NCI-H2107 treated with DMSO at 0.1 percent for 48 hours (cell line): ENCODE data around the gene LARP6.

Experiments used
- DNase-seq: peaks from one replicate; lab custom pipeline; 2025; ENCODE audit not compliant: unreplicated experiment; lab: John Stamatoyannopoulos, UW

LARP6 gene

DNA sequence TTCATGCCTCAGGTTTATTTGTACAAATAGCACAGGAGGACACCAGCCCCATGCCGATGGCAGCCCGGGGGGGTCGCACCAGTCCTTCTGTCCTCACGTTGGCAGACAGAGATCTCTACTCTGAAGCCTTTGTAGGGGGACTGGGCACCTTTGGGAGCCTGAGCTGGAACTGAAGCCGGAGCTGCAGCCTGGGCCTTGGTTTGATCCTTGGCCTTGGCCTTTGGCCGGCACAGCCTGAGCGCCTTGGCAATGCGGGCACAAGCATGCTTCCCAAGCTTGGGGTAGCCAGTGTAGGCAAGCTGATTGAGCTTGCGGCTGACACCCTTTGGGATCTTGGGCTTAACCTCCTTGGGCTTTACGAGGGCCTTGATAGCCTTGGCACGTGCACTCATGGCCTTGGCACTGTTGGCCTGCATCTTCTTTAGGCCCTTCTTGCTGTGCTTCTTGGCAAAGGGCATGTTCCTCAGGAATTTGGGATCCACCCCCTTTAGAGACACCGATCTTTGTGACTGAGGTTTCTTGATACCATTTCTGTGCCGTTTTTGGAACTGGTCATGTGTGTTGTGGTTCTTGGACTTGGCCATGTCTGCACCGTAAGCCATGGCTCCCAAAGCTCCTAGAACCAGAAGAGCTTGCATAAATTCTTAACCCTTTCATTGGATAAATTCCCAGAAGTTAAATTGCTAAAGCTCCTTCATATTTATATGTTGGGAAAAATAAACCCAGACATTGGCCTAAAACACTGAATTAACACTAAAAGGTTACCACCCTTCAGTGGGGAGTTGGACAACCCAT lies 57.2 kb downstream of the LARP6 start:
- no peak for DNase-seq

DNA sequence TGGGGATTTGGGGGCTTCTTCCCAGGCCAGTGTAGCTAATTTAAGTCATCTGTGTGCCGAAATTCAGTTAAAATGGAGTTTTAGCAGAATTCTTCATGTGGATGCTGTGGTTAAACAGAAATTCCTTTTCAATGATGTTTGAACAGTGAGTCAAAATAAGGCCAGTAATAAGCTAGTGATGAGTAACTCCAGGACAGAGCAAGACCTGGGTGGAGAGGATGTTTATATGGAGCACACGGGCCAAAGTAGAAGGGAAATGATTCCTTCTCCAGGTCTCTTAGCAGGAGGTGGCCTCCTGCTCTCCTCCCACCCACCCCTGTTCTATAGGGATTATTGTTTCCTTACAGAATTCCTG lies 58.7 kb downstream of the LARP6 start:
- no peak for DNase-seq

DNA sequence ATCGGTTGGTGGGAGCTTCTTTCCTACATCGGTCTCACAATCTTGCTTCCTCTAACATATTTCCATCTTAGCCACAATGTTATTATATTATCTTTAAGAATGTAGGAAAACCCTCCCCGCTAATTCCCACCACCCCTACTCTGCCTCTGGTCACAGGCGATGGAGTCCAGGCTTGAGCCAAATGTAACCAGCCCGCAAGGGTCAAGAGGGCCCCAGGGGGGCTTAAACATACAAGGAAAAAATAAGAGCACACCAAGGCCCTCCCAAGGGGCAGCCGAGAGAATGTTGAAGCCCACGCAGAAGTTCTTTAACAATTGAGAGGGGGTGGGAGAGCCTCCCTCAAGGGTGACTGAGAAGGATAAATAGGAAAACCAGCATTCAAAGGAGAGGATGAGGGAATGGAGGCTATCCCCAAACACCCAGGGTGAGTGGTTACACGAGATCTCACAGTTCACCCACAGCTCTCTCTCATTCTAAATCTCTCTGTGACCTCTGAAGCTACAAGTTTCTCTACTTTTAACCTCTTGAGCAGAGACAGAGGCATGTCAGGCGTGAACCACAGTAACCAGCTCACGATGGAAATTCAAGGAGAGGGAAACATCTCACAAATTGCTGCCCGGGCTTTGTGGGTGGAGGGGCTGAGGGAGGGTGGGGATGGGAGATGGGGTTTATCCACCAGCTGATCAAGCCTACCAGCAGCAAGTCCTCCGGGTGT lies 59.2 kb downstream of the LARP6 start:
- DNase-seq = no peak

DNA sequence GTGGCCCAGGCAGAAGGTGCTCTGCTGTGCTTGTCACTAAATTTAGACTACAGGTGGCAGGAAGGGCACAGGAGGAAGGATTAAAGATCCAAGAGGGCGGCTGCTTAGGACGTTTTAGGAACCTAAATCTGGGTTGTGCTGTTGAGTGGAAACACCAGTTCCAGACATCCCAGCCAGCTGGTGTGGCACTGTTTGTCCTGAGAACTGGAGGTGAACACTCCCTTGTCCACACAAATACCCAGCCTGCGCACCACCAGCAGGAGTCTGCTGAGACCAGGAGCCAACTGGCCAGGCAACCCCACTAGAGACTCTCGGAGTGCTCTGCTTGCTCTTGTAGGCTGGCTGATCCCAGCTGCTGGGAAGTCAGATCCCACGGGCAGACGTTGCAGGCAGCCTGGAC lies 60.3 kb downstream of the LARP6 start:
- no peak for DNase-seq

DNA sequence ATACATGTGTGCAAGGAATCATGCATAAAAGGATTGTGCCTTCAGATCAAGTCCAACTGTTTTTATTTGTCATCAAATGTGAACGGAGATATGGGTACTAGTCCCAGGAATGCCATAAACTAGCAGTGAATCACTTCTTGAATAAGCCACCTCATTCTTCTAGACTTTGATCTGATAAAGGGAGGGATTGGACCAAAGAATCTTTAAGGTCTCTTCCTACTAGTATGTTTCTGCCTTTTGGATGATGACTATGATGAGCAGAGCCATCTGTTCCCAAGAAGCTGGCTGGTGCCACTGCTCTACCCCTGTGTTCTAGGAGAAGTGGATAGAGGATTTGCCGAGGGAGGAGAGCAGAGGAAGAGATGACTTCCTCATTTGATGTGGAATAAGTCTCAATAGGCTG lies 61.8 kb downstream of the LARP6 start:
- no peak for DNase-seq

DNA sequence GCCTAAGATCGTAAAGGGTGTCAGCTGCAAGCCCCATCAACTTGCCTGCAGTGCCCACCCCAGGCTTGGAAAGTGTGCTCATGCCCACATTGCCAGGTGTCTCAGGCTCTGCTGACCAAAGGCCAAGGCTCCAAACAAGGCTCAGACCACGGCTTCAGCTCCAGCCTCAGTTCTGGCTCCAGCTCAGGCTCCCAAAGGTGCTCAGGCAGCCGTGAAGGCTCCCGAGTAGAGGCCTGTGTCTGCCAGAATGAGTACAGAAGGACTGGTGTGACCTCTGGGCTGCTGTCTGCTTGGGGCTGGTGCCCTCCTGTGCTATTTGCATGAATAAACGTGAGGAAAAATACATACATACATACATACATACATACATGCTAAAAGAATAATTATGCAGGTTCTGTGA lies 62.7 kb downstream of the LARP6 start:
- DNase-seq = no peak

DNA sequence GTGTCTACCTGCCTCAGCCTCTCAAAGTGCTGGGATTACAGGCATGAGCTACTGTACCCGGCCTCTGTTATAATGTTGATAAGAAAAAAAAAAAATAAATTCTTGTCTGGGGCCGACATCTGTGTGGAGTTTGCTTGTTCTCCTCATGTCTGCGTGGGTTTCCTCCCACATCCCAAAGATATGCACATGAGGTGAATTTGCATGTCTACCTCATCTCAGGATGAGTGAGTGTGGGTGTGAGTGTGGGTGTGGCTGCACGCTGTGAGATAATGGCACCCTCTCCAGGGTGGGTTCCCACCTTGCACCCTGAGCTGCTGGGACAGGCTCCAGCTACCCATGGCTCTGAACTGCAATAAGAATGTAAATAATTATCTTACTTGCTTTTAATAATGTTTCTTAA lies 64.7 kb downstream of the LARP6 start:
- DNase-seq = no peak

DNA sequence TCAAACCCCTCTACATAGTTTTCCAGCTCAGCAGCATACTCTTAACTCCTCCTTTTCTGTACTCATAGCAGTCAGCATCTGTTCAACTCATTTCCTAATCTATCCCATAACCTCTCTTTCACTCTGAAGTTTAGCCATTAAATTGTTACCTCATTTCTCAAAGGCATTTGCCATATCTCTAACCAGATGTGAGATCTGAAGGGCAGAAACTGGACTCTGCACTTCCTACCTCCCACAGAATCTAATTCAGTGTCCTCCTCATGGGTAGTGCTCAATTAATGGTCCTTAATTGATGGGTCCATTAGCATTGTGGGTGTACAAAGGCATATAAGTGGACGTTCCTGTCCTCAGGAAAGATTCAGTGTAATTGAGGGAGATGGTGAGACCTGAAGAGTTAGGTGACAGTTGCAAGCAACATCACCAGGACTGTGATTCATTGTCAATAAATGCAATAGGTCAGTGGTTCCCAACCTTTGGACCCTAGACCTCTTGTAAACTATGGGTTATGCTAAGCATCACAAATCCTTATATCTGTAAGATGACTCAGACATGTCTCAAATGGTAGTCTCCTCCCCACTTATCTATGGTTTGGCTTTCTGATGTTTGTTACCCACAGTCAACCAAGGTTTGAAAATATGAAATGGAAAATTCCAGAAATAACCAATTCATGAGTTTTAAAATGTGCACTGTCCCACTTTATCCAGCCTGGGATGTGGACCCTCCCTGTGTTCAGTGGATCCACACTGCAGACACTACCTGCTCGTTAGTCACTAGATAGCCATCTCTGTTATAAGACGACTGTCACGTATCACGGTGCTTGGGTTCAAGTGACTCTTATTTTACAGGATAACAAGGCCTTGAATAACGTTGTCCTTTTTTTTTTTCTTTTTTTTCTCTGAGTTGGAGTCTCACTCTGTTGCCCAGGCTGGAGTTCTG lies 65.6 kb downstream of the LARP6 start:
- DNase-seq = no peak

DNA sequence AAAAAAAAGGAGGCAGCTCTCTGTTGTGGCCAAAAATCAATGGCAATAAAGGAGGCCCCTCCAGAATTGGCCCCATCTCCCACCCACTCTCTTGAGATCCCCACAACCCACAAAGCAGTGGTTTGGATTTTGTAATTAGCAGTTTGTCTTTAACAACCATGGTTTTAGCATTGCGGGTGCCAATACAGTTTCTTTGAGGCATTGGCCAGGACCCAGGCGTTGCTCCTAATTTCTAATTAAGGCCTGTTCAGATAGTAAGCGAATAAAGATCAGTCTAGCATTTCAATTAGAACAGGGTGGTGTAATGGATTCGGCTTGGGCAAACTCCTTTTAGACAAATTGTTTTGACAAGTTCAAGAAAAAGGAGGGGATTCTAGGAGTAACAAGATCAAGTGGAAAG lies 67.0 kb downstream of the LARP6 start:
- no peak for DNase-seq

DNA sequence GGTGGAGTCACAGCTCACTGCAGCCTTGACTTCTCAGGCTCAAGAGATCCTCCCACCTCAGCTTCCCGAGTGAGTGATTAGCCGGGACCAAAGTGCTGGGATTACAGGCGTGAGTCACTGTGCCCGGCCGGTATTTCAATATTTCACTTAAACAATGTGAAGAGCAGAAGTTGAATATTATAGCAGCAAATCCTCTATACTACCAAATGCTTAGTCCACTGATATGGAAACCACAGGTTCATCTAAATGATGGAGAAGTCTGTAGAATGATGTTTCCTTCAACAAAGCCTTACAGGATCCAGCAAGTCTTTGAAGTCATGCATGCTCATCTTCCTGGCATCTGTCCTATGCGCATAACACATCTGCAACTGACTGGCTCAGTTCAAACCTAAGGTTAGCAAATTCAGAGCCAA lies 70.3 kb downstream of the LARP6 start:
- DNase-seq = no peak

DNA sequence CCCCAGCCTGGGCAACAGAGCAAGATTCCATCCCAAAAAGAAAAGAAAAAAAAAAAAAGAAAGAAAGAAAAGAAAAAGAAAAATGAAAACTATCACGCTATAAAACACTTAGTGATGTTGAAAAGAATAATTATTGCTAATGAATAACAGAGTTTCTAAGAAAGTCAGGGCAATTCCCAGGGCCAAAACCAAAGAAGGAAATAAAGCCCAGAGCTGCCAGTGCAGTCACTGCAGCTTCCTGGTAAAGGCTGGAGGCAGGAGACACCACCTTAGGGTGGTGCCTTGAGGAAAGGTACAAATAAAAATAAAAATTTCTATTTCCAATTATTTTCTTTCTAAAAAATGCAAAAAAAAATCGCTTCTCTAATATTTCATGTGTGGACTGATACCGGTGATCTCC lies 70.9 kb downstream of the LARP6 start:
- DNase-seq = no peak

DNA sequence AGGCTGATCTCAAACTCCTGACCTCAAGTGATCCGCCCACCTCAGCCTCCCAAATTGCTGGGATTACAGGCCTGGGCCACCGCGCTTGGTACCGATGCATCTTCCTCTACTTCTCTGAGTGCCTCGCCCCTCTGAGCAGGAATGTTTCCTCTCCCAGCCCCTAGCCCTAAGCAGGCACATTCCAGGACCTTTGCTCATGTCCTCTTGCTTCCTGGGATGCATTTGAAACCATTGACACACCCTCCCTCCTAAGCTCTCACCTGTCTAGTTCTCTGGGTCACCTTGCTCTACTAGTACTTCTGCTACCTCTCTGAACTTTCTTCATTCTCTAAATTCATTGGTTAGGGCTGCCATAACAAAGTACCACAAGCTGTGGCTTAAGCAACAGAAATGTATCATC lies 72.7 kb downstream of the LARP6 start:
- DNase-seq = no peak
